HEK293 (cell line): Measurements from ENCODE around the gene FAM124A.

ENCODE experiments used
- AEBP2 ChIP-seq: fragments of 450-650 bp; formaldehyde crosslinking; IDR thresholded peaks from 2 replicates; pipeline ENCODE4 v1.5.1; 2016; ENCODE audit warnings: missing biosample characterization, missing genetic modification characterization, borderline replicate concordance
- CTCF ChIP-seq: fragments of 450-650 bp; formaldehyde crosslinking; IDR thresholded peaks from 2 replicates; pipeline ENCODE4 v1.5.1; 2016; ENCODE audit warnings: missing biosample characterization, missing genetic modification characterization
- PRDM6 ChIP-seq: fragments of 450-650 bp; formaldehyde crosslinking; IDR thresholded peaks from 2 replicates; pipeline ENCODE4 v1.5.1; 2017; ENCODE audit warnings: missing biosample characterization, missing genetic modification characterization
- REST ChIP-seq: fragments of 450-650 bp; formaldehyde crosslinking; IDR thresholded peaks from 2 replicates; pipeline ENCODE4 v1.5.1; 2016; ENCODE audit warnings: missing biosample characterization, missing genetic modification characterization
- TCF7L2 ChIP-seq: IDR thresholded peaks from 2 replicates; pipeline ENCODE4 v1.6.1; 2011; ENCODE audit warnings: low read depth, mild to moderate bottlenecking, inconsistent platforms, low read length, moderate library complexity, borderline replicate concordance
- TSHZ1 ChIP-seq: fragments of 450-650 bp; formaldehyde crosslinking; IDR thresholded peaks from 2 replicates; pipeline ENCODE4 v1.5.1; 2016; ENCODE audit warnings: missing biosample characterization, missing genetic modification characterization, borderline replicate concordance
- ZBTB20 ChIP-seq: fragments of 450-650 bp; formaldehyde crosslinking; IDR thresholded peaks from 2 replicates; pipeline ENCODE4 v1.5.1; 2016; ENCODE audit warnings: missing biosample characterization, missing genetic modification characterization
- ZBTB49 ChIP-seq: fragments of 450-650 bp; formaldehyde crosslinking; IDR thresholded peaks from 2 replicates; pipeline ENCODE4 v1.5.1; 2016; ENCODE audit warnings: missing biosample characterization, missing genetic modification characterization, low read depth
- ZFP3 ChIP-seq: fragments of 450-650 bp; formaldehyde crosslinking; IDR thresholded peaks from 2 replicates; pipeline ENCODE4 v1.5.1; 2016; ENCODE audit warnings: low read depth, missing biosample characterization, missing genetic modification characterization
- ZNF362 ChIP-seq: fragments of 450-650 bp; formaldehyde crosslinking; IDR thresholded peaks from 2 replicates; pipeline ENCODE4 v1.5.1; 2016; ENCODE audit warnings: missing biosample characterization, missing genetic modification characterization
- ZNF37A ChIP-seq: fragments of 450-650 bp; IDR thresholded peaks from 2 replicates; pipeline ENCODE4 v1.5.1; 2018; ENCODE audit warnings: missing biosample characterization, missing genetic modification characterization
- ZNF623 ChIP-seq: fragments of 450-650 bp; formaldehyde crosslinking; IDR thresholded peaks from 2 replicates; pipeline ENCODE4 v1.5.1; 2016; ENCODE audit warnings: missing biosample characterization, missing genetic modification characterization
- ZNF785 ChIP-seq: fragments of 450-650 bp; formaldehyde crosslinking; IDR thresholded peaks from 2 replicates; pipeline ENCODE4 v1.5.1; 2016; ENCODE audit warnings: missing biosample characterization, missing genetic modification characterization

GRCh38 chr13:51333421-51333820 lies 111.2 kb downstream of the FAM124A start:
- TF ChIP-seq CTCF (tag by site-specific recombination) (no peak), ZNF362 (no peak), ZNF623 (tag by site-specific recombination) (no peak), REST (tag by site-specific recombination) (no peak), ZFP3 (tag by site-specific recombination) (no peak), AEBP2 (no peak), TSHZ1 (tag by site-specific recombination) (no peak), ZBTB49 (tag by site-specific recombination) (no peak), PRDM6 (tag by site-specific recombination) (no peak), ZNF37A (tag by site-specific recombination) (no peak), ZBTB20 (no peak), TCF7L2 (no peak), ZNF785 (tag by site-specific recombination) (no peak)
